Fibroblast of skin of back (primary cell): ENCODE data around the gene KIF15.

Experiments
- DNase-seq: peaks from one replicate; pipeline ENCODE4 v3.0.0-alpha.2; 2013

The KIF15 gene

DNA sequence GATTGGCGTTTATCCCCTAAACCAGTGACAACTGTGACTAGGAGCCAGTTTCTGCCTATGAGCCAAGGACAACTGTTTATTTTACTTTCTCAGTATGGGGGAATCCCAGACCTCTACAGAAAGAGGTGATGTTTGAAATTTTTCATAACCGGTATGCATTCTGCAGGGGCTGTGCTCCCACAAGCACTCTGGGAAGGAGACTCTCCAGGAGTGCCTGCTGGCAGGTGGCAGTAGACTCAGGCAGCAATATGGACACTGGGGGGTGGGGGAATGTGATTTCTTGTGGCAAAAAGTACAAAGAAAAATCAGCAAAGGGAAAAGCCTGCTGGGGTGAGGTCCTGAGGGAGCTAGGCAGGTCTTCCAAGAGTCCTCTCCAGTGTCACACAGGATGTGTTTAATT is 118.7 kb downstream of the KIF15 start:
- DNase-seq, result no peak

DNA sequence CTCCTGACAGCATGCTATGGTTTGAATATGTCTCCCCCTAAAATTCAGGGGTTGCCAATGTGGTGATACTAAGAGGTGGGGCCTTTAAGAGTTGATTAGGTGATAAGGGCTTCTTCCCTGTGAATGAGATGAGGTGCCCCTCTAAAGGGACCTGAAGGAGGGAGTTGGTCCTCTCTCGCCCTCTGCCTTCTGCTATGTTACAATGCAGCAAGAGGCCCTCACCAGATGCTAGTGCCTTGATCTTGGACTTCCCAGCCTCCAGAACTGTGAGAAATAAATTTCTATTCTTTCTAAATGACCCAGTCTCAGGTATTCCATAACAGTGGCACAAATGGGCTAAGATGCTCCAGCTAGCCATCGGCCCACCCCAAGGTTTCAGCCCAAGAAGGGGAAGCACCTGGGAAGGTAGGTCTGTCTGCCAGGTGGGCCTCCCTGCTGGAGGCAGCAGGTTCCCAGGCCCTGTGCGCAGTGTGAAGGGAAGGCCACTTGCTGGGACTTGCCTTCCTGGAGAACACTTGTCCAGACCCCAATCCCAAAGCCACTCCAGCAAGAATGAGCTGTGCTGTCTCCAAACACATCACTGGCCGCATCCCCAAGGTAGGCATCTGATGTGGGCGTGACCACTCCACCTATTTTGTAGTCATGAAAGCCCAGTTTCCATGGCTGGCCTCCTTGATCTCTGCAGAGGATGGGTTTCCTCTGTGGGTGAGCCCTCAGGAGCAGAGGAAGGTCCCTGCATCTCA is 121.8 kb downstream of the KIF15 start:
- no peak for DNase-seq

DNA sequence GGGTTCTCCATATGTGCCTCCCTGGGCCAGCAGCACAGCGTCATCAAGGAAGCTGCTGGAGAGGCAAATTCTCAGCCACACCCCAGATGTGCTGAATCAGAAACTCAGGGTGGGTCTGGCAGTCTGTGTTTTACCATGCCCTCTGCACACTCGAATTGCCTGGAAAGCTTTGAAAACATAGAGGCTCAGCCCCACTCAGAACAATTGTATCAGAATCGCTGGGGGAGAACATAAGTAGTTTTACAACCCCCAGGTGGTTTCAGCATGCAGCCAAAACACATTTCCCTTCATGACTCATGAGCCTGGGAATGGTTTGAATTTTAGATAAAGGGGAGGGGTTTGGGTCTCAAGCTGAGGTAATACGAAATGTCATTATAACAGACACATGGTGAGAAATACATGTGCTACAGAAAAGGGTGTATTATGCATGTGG is 122.4 kb downstream of the KIF15 start:
- peak; percentile 98 for DNase-seq

DNA sequence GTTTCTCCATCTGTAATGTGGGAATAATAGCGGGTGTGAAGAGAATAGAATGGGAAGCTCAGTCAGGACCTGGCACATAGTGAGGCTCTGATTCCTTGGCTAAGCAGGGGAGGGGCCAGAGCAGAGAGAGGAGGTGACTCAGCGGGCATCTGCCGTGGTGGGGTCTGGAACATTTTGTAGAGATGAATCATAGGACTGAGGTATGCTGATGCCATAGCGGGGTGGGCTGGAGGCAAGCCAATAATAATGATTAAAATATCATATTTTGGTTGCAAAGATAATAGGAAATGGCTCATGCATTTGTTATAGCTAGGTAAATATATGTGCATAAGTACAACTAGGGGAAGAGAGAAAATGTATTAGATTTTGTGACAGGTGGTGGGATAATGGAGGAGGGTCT is 124.0 kb downstream of the KIF15 start:
- DNase-seq, result peak; percentile 98

DNA sequence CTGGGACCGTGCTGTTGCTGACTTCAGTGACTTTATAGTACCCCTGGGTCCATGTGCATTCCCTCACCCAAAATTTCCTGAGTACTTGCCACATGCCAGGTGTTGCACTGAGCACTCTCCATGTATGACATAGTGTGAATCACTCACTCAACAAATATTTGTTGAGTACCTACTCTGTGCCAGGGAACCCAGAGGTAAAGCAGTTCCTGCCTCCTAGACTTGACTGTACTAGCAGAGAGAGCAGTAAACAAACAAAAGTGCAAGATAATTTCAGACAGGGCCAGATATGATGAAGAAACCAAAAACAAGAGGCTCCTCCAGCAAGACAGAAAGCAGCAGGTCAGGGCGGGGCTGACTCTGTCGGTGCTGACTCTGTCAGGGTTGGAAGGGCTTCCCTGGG is 125.0 kb downstream of the KIF15 start:
- DNase-seq, result no peak

DNA sequence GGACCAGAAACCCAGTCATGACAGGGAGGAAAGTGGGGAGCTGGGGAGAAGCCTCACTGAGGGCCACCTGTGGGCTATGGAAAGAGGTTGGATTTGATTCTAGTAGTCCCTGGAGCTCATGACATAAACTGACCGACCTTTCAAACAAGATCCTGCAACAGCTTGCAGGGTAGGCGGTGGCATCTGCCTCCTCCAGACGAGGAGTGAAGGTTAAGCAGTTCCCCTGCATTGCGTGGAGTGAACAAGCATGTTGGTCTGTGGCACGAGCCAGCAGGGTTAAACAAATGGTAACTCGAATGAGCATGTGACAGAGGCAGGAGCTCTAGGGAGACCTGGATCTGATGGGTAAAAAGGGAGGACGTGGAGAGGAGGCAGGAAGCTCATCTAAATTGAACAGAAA is 125.5 kb downstream of the KIF15 start:
- no peak for DNase-seq

DNA sequence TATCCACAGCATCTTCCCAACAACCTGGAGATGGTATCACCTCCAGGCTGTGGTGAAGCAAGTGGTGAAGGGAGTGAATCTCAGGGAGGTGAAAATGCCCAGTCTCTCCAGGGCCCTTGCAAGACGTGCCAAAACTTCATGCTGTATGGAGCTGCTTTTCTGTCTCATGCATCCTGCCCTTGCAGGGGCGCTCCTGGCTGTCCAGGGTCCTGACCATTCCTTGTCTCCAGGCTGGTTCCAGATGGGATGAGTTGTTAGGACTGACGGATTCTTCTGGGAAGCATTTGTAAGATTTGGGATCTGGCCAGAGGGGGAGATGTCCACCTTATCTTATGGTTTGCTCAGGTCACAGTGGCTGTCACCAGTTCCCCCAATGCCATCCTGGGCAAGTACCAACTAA is 128.7 kb downstream of the KIF15 start:
- DNase-seq, result peak; percentile 34

DNA sequence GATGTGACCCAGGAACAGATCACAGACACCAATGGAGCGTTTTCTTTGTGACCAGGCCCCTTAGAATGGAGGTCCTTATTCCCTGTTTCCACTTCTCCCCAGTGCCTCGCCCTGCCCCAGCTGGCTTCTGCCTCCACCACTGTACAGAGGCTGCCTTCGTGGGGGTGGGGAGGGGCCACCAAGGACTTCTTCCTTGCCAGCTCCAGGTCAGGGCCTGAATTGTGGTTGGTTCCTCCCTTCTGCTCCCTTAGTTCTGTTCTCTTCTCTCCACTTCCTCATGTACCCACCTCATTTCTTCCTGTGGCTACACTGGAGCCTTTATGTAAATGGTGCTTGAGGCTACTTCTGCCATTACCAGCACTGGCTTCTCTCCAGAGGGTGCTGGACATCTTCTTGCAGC is 129.3 kb downstream of the KIF15 start:
- DNase-seq, result no peak

DNA sequence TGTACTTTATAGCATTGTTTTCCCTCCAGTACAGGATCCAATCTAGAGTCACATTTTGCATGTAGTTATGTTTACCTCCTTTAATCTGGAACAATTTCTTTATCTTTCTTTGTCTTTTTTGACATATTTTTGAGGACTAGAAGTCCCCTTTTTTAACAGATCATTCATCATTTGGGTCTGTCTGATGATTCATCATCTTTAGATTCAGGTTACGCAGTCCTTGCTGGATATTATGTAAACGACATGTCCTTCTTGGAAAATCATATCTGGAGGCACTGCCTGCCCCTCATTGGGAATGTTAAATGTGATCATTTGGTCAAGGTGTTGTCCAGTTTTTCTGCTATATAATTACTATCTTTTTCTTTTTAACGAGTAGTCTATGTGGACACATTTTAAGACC is 131.1 kb downstream of the KIF15 start:
- DNase-seq, result peak; percentile 59

DNA sequence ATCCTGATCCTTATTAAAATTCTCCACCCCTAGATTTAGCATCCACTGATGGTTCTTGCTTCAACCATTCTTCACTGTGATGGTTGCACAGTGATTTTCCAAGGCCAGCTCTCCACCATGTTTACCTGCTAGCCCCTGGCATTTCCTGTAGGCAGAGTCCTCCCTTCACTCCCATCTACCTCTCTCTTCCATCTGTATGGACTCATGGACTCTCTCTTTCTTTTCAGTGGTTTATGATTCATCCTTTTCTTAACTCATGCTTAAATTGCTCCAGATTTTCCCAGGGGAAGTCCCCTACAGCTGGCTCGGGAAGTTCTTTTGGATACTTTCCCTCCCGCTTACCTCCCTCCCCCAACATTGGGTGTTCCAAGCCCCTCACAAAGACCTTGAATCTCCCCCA is 131.5 kb downstream of the KIF15 start:
- DNase-seq, result peak; percentile 85

DNA sequence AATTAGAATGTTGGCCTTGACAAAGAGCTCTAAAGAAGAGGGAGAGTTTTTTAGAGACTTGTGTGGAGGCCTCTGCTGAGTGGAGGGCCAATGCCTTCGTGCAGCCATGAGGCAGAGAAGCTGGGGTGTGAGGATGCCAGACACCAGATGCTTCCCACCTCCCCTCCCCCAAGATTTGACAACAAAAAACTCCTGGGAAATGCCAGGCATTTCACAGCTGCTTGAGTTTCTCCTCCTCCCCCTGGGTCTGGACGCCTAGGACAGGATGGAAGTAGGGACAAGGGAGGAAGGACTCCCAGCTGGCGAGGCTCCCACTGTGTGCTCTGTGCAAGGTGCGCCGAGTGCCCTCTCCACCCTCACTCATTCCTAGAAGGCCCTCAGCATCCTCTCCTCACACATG is 132.9 kb downstream of the KIF15 start:
- peak; percentile 69 for DNase-seq

DNA sequence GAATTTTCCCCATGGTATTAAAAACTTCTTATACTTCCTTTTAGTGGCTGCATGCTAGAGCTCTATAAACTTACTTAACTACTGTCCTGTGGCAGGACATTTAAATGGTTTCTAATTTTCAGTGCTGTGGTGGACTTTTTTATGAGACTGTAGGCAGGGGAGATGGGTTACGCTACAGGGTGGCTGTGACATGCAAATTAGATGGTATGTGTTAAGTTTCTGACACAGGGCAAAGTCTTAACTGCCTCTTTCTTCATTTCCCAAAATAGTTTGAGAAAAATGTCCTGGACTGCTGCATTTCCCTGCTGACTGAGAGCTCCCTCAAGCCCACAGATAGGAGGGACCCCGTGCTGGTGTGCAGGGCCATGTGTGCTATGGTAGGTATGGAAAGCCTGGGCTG is 134.8 kb downstream of the KIF15 start:
- DNase-seq, result no peak

DNA sequence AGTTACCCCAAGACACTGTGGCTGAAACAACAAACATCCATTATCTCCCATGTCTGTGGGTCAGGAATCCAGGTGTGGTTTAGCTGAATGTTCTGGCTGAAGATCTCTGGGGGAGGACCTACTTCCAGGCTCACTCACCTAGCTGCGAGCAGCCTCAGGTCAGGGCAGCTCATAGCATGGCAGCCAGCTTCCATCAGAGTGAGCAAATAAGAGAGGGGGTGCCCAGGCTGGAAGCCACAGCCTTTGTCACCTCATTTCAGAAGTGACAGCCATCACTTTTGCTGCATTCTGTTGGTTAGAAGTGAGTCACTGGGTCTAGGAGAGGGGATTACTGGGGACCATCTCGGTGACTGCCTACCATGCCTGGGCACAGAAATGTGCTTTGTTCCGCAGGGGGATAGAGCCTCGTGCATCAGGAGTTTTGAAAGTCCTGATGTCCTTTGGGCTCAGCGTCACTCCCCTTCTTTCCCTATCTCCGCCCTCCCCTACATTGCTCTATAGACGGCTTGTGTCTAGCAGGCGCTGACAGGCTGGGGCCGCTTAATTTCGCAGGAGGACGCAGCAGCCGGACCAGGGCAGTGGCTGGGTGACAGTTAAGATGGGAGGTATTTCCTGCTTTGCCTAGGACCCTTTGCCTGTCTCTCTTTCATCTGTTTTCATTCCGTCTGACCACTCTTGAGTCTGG is 138.2 kb downstream of the KIF15 start:
- no peak for DNase-seq

DNA sequence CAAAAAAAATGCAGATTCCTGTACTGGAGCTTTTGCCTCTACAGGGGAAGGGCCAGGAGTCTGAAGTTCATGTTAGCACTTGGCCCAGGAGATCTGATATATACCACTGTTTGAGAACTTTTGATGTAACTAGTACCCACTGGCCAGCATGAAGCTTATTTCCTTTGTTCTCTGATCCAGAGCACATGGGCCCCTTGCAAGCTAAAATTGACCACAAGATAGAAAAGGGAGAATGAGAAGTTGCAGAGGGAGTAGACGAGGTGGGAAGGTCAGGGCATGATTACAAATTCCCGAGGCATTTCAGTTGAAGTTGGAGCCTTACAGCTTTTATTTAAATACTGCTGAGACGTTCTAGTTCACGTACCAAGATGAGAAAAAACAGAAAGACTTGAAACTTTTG is 141.0 kb downstream of the KIF15 start:
- no peak for DNase-seq
